GM12872 (cell line): ENCODE measurements around the gene SLC12A6.

Source experiments
- CTCF ChIP-seq: IDR thresholded peaks from 3 replicates; pipeline ENCODE4 v1.5.1; 2011; ENCODE audit warnings: low read depth, mild to moderate bottlenecking, low read length, moderate library complexity; ENCODE audit not compliant: insufficient read depth

SLC12A6 gene

GRCh38 chr15:34304613-34305012 lies 33.0 kb downstream of the SLC12A6 start:
- TF ChIP-seq CTCF = no peak

GRCh38 chr15:34301058-34301457 lies 36.5 kb downstream of the SLC12A6 start:
- TF ChIP-seq CTCF = no peak

GRCh38 chr15:34297059-34297458 lies 40.5 kb downstream of the SLC12A6 start:
- TF ChIP-seq CTCF = no peak

GRCh38 chr15:34292621-34293020 lies 45.0 kb downstream of the SLC12A6 start:
- no peak for TF ChIP-seq CTCF

GRCh38 chr15:34284937-34285336 lies 52.6 kb downstream of the SLC12A6 start:
- no peak for TF ChIP-seq CTCF

GRCh38 chr15:34282384-34282783 lies 55.2 kb downstream of the SLC12A6 start:
- TF ChIP-seq CTCF = no peak

- no peak for TF ChIP-seq CTCF
Measured at GRCh38 chr15:34280193-34280592, 57.4 kb downstream of the SLC12A6 start.

GRCh38 chr15:34279368-34279767 lies 58.2 kb downstream of the SLC12A6 start:
- no peak for TF ChIP-seq CTCF
